ENCODE results near the gene GJA1. TPM values are rescaled to one million over a fixed set of nuclear protein-coding genes. Genes with fewer than 3 reads are reported as not detected.
"Not testable (repeated sequence)": the region's sequence is repeated elsewhere in the genome, so short reads cannot be mapped to it uniquely, and the experiment has no call there.

The GJA1 gene
- total RNA-seq = 100 to 1,000 TPM in 2 of 8 experiments, 10 to 100 TPM in 2, 1 to 10 TPM in 4; 1.2 to 343 (median 30.0) TPM

DNA sequence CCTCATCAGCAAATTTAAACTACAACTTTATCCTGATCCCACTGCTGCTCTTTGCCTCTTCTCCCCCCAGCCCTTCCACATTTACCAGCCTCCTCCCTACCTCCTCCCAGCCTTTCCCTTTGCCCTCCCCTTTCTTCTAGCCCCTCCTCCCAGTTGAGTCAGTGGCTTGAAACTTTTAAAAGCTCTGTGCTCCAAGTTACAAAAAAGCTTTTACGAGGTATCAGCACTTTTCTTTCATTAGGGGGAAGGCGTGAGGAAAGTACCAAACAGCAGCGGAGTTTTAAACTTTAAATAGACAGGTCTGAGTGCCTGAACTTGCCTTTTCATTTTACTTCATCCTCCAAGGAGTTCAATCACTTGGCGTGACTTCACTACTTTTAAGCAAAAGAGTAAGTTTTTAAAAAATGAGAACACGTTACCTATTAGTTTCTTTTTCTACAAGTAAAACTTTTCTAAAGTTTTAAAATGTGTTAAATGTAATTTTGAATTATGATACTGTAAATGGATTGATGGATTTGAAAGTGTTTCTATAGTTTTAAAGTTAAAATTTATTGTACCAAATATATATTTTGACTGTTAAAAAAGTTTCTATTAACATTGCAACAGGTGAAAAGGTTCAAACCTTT, at the start of gene GJA1:
GJA1 (plus strand) TSS at position 203 of the 626 bp plus-strand sequence. CDS start 11,202 bp downstream, outside the sequence.
- in situ Hi-C loops (cut with MboI; ENCODE audit: low pct_unique_long_range_greater_than_20kb in 2 of 9, low sequenced_read_pairs in 9 of 9, unreplicated experiment in 9 of 9) = loop anchor here in 6 of 9 experiments (10.0 to 25.0 kb wide), 5 partner anchors 409 to 752 kb away; no protein-coding TSS in a partner anchor
- peak within 1 kb of the TSS in 1 of 2 donors; percentile 77 for H3K27ac ChIP-seq

DNA sequence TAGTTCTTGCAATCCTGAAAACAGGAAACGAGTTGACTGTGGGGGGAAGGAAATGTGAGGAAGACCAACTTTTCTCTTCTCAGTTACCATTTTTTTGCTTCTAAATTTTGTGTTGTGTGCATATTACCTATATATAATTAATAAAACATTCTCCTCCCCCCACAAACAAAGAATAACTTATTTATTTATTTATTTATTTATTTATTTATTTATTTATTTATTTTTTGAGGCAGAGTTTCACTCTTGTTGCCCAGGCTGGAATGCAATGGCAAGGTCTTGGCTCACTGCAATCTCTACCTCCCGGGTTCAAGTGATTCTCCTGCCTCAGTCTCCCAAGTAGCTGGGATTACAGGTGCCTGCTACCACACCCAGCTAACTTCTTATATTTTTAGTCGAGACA, 48.9 kb upstream of the GJA1 start:
- ATAC-seq (replicated peaks in 6 of 8); H3K27ac ChIP-seq; H3K4me3 ChIP-seq; in situ Hi-C loops (cut with MboI; ENCODE audit: low pct_unique_long_range_greater_than_20kb in 2 of 9, low sequenced_read_pairs in 9 of 9, unreplicated experiment in 9 of 9); H3K4me1 ChIP-seq (replicated peaks in 1 of 2): not testable (repeated sequence)
- 28 to 100% (median 91%) methylated on average over 1 to 3 of the region's 3 CpGs for WGBS, 10 experiments

More for the DNA sequence above, at the start of gene GJA1:
- Histone ChIP-seq H3K4me1 (replicated peaks in 1 of 2) (peaks cover 0 to 3% of the 10 kb centered on the region in 2 donors), H3K4me3 (peak within 1 kb of the TSS; percentile 25 to 50 (median 46))
- WGBS, 10 experiments = 0 to 34% (median 2%) methylated on average over 1 to 5 of the region's 5 CpGs; no CpG with 5 or more reads in 1 of the 10 experiments
- ATAC-seq (replicated peaks in 6 of 8) = peak; percentile 5 to 74 (median 48)

DNA sequence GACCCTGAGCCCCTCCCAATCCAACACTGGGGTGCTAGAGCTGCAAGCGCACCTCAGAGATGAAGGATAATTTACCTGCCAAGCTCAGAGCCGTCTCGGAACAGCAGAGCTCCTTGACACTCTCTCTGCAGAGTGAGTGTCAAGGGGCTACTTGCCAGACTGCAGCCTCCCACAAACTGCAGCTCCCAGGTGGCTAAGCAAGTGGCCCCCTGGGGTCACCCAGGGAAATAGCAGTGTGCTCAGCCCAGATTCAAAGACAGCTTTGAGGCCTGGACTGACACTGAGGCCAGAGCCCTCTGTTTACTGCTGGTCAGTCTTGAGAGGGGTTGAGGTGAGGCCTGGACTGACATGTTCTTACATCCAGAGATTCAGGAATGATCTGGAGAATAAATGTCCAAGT, 46.0 kb upstream of the GJA1 start:
- no peak overlapping the region for H3K27ac ChIP-seq
- no peak overlapping the region for H3K4me3 ChIP-seq
- WGBS, 10 experiments = 87 to 100% methylated on average over 2 to 3 of the region's 3 CpGs; no CpG with 5 or more reads in 8 of the 10 experiments
- no peaks in the 10 kb centered on the region for H3K4me1 ChIP-seq (replicated peaks in 1 of 2)
- no peak for ATAC-seq (replicated peaks in 6 of 8)
- in situ Hi-C loops (cut with MboI; ENCODE audit: low pct_unique_long_range_greater_than_20kb in 2 of 9, low sequenced_read_pairs in 9 of 9, unreplicated experiment in 9 of 9) = no loop called here

GRCh38 chr6:121393731-121394505, 41.5 kb upstream of the GJA1 start:
- 25 to 100% (median 100%) methylated on average over 1 of the region's 1 CpG; no CpG with 5 or more reads in 1 of the 10 experiments for WGBS, 10 experiments
- ATAC-seq (replicated peaks in 6 of 8) = no peak
- Histone ChIP-seq H3K4me1 (replicated peaks in 1 of 2) (no peaks in the 10 kb centered on the region), H3K4me3 (no peak overlapping the region), H3K27ac (no peak overlapping the region)
- in situ Hi-C loops (cut with MboI; ENCODE audit: low pct_unique_long_range_greater_than_20kb in 2 of 9, low sequenced_read_pairs in 9 of 9, unreplicated experiment in 9 of 9) = no loop called here

DNA sequence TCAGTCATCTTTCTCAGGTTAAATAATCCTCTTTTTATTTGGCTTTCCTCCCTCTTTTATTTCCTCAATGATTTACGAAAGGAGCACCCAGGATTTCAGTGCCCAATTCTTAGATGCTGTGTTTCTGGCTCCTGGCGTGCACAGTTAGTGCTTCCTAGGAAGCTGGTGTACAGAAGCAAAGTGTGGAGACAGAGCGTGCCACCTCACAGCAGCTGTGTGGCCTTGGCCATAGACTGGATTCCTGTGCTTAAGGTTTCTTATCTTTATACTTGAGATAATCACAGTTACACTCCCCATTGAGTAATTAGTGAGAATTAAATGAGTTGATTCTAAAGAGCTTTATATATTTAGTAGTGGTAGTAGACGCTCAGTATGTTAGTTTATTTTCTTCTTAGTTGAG, 39.7 kb upstream of the GJA1 start:
- Histone ChIP-seq H3K27ac (no peak overlapping the region), H3K4me3 (no peak overlapping the region), H3K4me1 (replicated peaks in 1 of 2) (no peaks in the 10 kb centered on the region)
- WGBS, 10 experiments = 63 to 100% (median 89%) methylated on average over 2 to 4 of the region's 4 CpGs
- in situ Hi-C loops (cut with MboI; ENCODE audit: low pct_unique_long_range_greater_than_20kb in 2 of 9, low sequenced_read_pairs in 9 of 9, unreplicated experiment in 9 of 9) = no loop called here
- no peak for ATAC-seq (replicated peaks in 6 of 8)

- H3K27ac ChIP-seq; H3K4me1 ChIP-seq (replicated peaks in 1 of 2); H3K4me3 ChIP-seq; in situ Hi-C loops (cut with MboI; ENCODE audit: low pct_unique_long_range_greater_than_20kb in 2 of 9, low sequenced_read_pairs in 9 of 9, unreplicated experiment in 9 of 9); ATAC-seq (replicated peaks in 6 of 8): not testable (repeated sequence)
- WGBS, 10 experiments = 20 to 100% (median 82%) methylated on average over 1 to 6 of the region's 6 CpGs; no CpG with 5 or more reads in 1 of the 10 experiments
Measured at GRCh38 chr6:121397188-121397587, 38.3 kb upstream of the GJA1 start.

- in situ Hi-C loops (cut with MboI; ENCODE audit: low pct_unique_long_range_greater_than_20kb in 2 of 9, low sequenced_read_pairs in 9 of 9, unreplicated experiment in 9 of 9) = no loop called here
- peak in 4 of 8 experiments; percentile 18 to 82 (median 75) for ATAC-seq (replicated peaks in 6 of 8)
- 36 to 94% (median 67%) methylated on average over 1 to 2 of the region's 2 CpGs for WGBS, 10 experiments
- Histone ChIP-seq H3K27ac (no peak overlapping the region), H3K4me1 (replicated peaks in 1 of 2) (no peaks in the 10 kb centered on the region), H3K4me3 (no peak overlapping the region)
Measured at GRCh38 chr6:121398127-121398526, 37.3 kb upstream of the GJA1 start.

DNA sequence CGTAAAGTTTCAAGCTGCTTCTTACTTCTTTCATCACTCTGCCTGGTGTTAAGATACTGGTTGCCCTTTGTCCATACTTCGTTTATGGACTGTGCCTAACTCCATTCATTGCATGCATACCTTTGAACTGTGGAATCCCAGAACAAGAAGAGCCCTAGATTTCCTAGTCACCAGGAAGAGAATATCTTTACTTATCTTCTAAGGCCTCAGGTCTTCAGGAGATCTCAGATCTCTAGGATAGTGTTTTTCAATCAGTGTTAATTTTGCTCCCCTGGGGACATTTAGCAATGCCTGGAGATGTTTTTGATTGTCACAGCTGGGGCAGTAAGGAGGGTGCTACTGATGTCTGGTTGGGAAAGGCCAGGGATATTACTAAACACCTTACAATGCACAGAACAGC, 35.5 kb upstream of the GJA1 start:
- ATAC-seq (replicated peaks in 6 of 8) = no peak
- H3K4me1 ChIP-seq (replicated peaks in 1 of 2) = no peaks in the 10 kb centered on the region
- H3K4me3 ChIP-seq = no peak overlapping the region
- no peak overlapping the region for H3K27ac ChIP-seq
- in situ Hi-C loops (cut with MboI; ENCODE audit: low pct_unique_long_range_greater_than_20kb in 2 of 9, low sequenced_read_pairs in 9 of 9, unreplicated experiment in 9 of 9) = no loop called here
- WGBS, 10 experiments = 11 to 77% (median 63%) methylated on average over 1 to 2 of the region's 2 CpGs

- no peak overlapping the region for H3K27ac ChIP-seq
- no peaks in the 10 kb centered on the region for H3K4me1 ChIP-seq (replicated peaks in 1 of 2)
- in situ Hi-C loops (cut with MboI; ENCODE audit: low pct_unique_long_range_greater_than_20kb in 2 of 9, low sequenced_read_pairs in 9 of 9, unreplicated experiment in 9 of 9) = no loop called here
- H3K4me3 ChIP-seq = no peak overlapping the region
- WGBS, 10 experiments = 40 to 100% (median 83%) methylated on average over 2 of the region's 2 CpGs; no CpG with 5 or more reads in 2 of the 10 experiments
- no peak for ATAC-seq (replicated peaks in 6 of 8)
Measured at GRCh38 chr6:121403964-121404363, 31.5 kb upstream of the GJA1 start.

DNA sequence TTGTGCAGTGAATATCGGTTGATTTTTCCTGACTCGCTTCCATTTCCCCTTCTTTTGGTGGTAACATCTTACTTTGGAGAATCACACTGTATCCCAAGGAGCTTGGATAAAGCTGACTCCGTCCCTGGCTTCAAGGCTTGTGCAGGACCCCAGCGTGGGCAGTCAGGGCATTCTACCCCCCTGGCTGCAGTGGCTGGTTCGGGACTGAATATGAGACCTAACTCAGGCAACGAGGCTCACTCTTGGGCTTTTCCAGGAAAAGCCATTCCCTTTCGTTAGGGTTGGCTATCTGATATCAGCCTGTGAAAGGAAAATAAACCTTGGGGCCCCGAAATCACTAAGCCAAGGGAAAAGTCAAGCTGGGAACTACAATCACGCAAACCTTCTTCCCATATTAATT, 30.1 kb upstream of the GJA1 start:
- in situ Hi-C loops (cut with MboI; ENCODE audit: low pct_unique_long_range_greater_than_20kb in 2 of 9, low sequenced_read_pairs in 9 of 9, unreplicated experiment in 9 of 9) = no loop called here
- Histone ChIP-seq H3K4me1 (replicated peaks in 1 of 2) (no peaks in the 10 kb centered on the region), H3K27ac (no peak overlapping the region), H3K4me3 (no peak overlapping the region)
- ATAC-seq (replicated peaks in 6 of 8) = no peak
- WGBS, 10 experiments = 49 to 100% (median 89%) methylated on average over 1 to 8 of the region's 9 CpGs

DNA sequence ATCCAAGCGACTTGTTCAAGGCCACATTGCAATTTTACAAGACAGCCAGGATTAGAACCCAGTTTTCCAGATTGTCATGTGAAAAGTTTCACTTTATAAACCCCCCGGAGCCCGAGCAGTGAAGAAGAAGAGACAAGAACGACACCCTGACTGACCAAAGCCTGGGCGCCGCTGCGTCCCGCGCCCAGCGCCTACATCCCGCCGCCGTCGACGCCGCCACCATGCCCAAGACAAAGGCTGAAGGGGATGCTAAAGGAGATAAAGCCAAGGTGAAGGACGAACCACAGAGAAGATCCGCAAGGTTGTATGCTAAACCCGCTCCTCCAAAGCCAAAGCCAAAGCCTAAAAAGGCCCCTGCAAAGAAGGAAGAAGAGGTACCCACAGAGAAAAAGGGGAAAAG, 27.1 kb upstream of the GJA1 start:
- no peaks in the 10 kb centered on the region for H3K4me1 ChIP-seq (replicated peaks in 1 of 2)
- in situ Hi-C loops (cut with MboI; ENCODE audit: low pct_unique_long_range_greater_than_20kb in 2 of 9, low sequenced_read_pairs in 9 of 9, unreplicated experiment in 9 of 9) = no loop called here
- 43 to 100% (median 88%) methylated on average over 1 to 19 of the region's 19 CpGs for WGBS, 10 experiments

GRCh38 chr6:121413879-121414278, 21.6 kb upstream of the GJA1 start:
- WGBS, 10 experiments = 39 to 100% (median 70%) methylated on average over 1 to 2 of the region's 2 CpGs; no CpG with 5 or more reads in 3 of the 10 experiments
- in situ Hi-C loops (cut with MboI; ENCODE audit: low pct_unique_long_range_greater_than_20kb in 2 of 9, low sequenced_read_pairs in 9 of 9, unreplicated experiment in 9 of 9) = no loop called here
- Histone ChIP-seq H3K4me3 (no peak overlapping the region), H3K27ac (no peak overlapping the region), H3K4me1 (replicated peaks in 1 of 2) (no peaks in the 10 kb centered on the region)
- ATAC-seq (replicated peaks in 6 of 8) = no peak

More for the DNA sequence above, 27.1 kb upstream of the GJA1 start:
- ATAC-seq (replicated peaks in 6 of 8) = no peak
- no peak overlapping the region for H3K27ac ChIP-seq
- no peak overlapping the region for H3K4me3 ChIP-seq

DNA sequence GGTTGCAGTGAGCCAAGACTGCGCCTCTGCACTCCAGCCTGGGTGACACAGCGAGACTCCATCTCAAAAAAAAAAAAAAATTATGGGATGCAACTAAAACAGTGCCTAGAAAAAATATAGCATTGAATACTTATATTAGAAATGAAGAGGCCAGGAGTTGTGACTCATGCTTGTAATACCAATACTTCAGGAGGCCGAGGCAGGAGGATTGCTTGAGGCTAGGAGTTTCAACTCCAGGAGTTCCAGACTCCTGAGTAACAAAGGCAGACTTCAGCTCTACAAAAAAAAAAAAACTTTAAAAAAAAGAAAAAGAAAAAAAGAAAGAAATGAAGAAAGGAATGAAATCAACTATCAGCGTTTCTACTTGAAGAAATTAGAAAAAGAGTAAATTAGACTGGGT, 17.1 kb upstream of the GJA1 start:
- Histone ChIP-seq H3K4me1 (replicated peaks in 1 of 2) (no peaks in the 10 kb centered on the region), H3K4me3 (no peak overlapping the region), H3K27ac (no peak overlapping the region)
- no peak for ATAC-seq (replicated peaks in 6 of 8)
- WGBS, 10 experiments = 63 to 98% (median 87%) methylated on average over 2 to 4 of the region's 4 CpGs; no CpG with 5 or more reads in 1 of the 10 experiments
- in situ Hi-C loops (cut with MboI; ENCODE audit: low pct_unique_long_range_greater_than_20kb in 2 of 9, low sequenced_read_pairs in 9 of 9, unreplicated experiment in 9 of 9) = no loop called here
